ENCODE results near the gene DHRSX.

DNA sequence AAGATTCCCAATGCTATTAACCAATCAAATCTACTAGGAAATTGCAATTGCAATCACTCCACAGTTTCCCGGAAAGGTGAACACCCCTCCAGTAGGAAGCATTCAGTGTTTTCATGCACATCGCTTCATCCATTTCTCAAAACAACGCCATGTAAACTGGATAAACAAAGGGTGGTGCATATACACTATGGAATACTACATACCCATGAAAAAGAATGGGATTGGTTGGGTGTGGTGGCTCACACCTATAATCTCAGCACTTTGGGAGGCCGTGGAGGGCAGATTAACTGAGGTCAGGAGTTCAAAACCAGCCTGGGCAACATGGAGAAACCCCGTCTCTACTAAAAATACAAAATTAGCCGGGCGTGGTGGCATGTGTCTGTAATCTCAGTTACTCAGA, 29.1 kb downstream of the DHRSX start:
- no peak for TF ChIP-seq CTCF (IDR thresholded peaks at IDR 0.05; ENCODE audit: insufficient read depth, low read depth, low read length)
- no peak for TF ChIP-seq EZH2 (IDR thresholded peaks at IDR 0.05; ENCODE audit: insufficient read depth, low read length)
